A673 (cell line): ENCODE measurements around the gene KLHL26.

ENCODE experiments used
- EZH2 ChIP-seq: fragments of 200-600 bp; sonication (generic); IDR thresholded peaks from 2 replicates; pipeline ENCODE4 v1.6.1; 2017; ENCODE audit warnings: borderline replicate concordance, low read depth, mild to moderate bottlenecking, mixed read lengths, antibody characterized with exemption, low read length; ENCODE audit not compliant: poor library complexity, severe bottlenecking
- TF ChIP-seq, protein P1 (sequence below): fragments of 300-800, 200-600 bp; sonication (generic); conservative IDR thresholded peaks from 2 replicates; pipeline ENCODE4 v1.5.1; 2017; ENCODE audit warnings: low read depth, mild to moderate bottlenecking, antibody characterized with exemption, low read length, moderate library complexity, mixed read lengths

DNA sequence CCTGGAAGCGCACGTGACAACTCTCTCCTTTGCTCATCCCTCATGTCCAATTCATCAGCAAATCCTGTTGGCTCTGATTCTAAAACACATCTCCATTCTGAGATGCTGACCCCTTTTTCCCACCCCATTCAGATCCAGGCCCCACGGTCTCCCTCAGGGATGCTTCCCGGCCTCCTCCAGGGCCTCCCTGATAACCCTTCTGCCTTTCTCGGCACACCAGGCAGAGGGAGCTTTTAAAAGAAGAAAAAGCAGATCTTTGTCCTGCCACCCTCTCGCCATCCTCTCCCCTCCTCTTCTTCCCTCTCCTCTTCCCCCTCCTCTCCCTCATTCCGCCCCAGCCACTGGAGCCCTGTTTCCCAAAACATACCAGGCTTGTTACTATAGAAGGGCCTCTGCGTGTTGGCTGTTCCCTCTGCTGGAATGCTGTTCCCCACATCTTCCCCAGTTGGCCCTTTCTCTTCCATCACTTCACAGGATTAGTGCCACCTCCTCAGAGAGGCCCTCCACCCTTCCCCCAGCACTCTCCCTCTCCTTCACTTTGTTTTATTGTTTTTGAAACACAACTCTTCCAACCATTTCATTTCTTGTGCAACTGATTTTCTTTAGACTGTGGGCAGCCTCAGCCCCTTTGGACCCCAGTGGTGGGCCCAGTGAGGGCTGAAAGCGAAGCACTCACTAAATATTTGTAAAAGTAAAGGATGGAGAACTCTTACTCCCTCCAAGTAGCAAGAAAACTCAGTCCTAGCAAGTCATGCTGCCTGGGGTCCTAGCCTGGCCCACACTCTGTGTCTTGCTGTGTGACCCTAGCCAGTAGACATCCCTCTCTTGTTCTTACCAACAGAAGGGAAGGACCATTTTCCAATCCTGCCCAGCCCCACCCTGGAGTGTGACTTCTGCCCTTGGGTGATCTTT lies 27.8 kb upstream of the KLHL26 start:
- TF ChIP-seq, protein P1, sequence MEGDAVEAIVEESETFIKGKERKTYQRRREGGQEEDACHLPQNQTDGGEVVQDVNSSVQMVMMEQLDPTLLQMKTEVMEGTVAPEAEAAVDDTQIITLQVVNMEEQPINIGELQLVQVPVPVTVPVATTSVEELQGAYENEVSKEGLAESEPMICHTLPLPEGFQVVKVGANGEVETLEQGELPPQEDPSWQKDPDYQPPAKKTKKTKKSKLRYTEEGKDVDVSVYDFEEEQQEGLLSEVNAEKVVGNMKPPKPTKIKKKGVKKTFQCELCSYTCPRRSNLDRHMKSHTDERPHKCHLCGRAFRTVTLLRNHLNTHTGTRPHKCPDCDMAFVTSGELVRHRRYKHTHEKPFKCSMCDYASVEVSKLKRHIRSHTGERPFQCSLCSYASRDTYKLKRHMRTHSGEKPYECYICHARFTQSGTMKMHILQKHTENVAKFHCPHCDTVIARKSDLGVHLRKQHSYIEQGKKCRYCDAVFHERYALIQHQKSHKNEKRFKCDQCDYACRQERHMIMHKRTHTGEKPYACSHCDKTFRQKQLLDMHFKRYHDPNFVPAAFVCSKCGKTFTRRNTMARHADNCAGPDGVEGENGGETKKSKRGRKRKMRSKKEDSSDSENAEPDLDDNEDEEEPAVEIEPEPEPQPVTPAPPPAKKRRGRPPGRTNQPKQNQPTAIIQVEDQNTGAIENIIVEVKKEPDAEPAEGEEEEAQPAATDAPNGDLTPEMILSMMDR = no peak
- TF ChIP-seq EZH2 = no peak
